Measurements from ENCODE around the gene B4GALT6.
A peak's percentile ranks its signal among the peaks of the same experiment; 100 is the strongest.

The B4GALT6 gene

DNA sequence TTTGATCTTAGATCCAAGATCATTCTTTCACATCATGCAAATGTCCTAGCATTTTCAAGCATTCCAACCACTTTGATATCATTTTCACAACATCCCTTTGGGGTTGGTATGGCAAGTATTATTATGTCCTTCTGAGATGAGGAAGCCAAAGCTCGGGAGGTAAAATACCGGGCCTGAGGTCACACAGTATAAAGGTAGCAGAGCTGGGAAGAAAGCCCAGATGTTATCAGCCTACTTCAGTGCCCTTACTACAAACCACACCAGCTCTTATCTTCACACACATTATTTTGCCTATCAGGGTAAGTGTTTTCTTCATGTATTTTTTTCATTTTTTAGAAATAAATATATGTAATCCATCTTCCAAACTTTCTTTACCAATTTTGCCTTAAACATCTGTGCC lies 4.2 kb upstream of the B4GALT6 start:
- DNase-seq (ENCODE audit: low read depth in 2 of 2) = no peak

DNA sequence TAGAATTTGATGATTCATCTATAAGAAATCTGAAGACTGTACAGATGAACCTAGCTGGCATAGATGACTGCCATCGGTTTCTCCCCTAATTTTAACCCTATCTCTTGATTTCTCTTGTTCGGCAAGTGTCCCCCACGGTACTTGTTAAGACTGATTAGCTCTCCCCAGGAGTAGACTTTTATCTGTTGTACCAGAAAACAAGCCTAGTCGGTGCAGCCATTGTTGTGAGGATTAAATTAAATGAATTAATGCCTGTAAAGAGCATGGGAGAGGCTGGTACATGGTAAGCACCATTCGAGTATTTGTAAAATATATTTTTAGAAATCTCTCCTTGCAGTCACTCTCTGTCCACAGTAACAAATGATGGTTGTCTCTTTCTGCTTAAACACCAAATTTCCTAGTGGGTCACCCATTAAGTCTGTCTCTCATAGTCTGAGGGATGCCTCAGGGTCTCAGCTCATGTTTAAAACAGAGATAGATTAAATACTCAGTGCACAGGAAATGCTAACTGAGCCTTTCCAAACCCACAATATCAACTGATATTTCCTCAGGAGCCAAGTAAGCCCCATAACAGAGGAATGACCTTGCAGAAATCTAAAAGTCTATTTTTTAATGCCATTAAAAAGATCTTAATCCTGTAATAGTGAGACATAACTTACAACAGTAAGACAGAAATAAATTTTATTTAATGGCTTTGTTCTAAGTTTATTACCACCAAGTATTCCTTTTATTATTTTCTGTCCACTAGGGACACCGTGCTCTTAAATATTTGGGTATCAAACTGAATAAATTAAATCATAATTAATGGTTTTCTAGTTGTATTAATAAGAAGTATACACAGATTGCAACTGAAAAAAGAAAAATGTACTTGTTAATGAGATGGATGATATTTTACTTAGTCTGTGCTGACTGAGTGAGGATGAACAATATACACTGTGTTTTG lies 2.9 kb upstream of the B4GALT6 start:
- no peak for DNase-seq (ENCODE audit: low read depth in 2 of 2)

DNA sequence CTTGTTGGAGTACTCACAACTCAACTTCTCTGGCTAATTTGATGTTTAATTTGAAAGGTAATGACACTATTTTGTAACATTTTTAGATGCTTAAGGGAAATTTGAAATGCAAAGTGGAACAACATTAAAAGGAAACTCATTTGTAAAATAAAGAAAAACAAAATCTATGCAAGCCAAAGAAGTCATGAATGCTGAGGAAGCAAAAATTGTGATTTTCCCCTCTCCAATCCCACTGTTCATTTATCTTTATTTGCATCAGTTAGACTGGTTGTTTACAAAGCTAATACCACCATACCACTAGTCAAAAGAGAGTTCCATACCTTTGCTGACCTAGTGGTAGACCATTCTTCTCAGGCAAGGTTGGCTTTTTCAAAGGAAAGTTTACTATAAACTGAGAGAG lies 2.2 kb upstream of the B4GALT6 start:
- DNase-seq (ENCODE audit: low read depth in 2 of 2) = no peak

DNA sequence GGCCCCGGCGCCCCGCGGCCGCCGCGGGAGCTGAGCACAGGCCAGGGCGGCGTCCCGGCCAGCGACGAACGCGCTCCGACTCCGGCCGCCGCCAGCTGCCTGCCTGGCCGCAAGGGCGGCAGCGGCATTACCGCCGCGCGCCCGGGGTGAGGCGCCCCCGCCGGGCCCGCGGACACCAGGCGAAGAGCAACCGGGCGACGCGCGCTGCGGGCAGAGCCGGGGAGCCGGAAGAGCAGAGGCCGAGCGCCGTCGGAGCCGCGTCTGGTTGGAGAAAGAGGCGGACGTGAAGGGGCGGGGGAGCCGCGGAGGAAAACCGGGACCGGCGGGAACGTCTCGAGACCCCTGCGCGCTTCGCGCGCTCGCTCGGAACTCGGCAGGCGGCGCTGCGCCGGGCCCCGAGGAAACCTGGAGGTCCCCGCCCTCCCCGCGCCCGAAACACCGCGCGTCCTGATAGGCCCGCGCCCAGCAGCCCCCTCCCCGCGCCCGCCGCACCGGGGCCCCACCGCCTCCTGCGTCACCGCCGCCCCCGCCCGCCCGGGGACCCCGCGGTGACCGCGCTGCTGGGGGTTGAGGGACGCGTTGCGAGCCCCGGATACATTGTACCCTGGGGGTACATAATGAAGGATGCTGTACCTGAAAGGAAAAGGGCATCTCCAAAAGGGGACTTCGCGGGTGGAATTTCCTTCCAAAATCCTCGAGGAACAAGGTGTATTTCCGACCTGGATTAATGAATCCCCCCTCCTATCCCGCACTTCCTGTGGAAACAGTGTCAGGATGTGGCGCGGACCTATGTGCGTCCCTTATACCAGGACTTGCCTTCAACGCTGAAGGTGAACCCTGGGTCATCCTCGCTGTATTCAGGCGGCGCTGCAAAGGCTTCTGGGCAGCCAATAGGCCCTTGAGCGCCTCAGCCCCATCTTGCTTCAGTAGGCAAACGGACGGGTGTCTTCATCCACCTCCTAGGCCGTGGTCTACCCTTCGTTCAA lies 1.0 kb upstream of the B4GALT6 start:
- peak; percentile 30 to 55 for DNase-seq (ENCODE audit: low read depth in 2 of 2)

DNA sequence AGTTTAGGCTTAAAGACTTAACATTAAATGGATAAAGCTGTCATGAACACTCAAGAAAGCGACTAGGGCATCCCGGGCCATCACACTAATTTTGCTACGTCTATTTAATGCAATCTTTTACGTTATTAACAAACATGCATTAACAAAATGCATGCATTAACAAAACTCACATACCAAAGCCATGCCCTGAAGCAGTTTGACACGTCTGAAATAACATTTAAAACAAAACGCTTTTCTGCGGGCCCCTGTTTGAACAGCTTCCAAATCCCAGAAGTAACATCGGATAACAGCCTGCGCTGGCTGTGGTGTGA lies 458 bp downstream of the B4GALT6 start:
- DNase-seq (ENCODE audit: low read depth in 2 of 2) = no peak

DNA sequence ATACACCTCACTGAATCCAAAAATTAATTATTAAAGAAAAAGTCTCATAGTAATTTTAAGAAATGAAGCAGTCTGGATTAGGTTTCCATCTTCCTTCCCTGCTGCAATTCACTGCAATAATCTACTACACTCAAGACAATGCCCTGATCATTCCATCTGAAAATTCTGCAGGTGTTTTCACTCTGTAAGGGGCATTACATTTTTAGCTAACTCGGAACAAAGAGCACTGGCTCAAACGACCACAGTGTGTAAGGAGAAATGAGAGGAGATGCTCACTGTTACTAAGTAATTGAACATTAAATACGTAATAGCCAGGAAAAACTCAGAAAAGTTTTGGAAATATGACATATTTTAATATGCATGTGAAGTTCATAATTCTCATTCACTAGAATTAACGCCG lies 1.3 kb downstream of the B4GALT6 start:
- DNase-seq (ENCODE audit: low read depth in 2 of 2) = no peak

DNA sequence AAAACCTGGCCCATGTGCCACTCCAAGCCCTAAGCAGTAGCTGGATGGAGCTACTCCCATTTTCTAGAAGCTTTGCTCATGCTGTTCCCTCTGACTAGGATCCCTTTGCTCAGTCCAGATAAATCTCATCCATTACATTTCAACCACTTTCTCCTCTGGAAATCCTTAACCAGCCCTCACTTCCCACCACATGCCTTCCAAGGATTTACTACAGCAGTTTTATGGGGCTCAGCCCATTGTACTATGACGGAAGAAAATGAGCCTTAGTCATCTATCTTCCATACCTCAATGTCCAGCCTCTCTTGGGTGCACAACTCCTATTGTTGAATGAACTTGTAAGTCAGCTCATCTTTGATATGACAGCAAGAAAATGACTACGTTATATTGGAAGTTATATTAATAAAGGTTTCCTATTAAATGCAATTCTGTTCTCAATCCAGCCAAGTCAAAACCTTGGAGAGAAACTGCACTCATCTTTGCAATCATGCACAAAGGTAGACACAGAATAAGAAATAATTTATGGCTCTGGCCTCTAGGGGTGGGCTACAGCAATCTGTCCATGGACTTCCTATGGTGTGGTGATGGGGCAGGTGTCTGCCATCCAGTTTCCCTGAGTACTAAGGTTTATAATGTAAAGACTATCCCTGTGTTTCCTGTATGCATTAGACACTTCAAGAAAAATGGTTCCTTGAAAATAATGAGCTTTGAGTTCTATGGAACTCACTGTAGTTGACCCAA lies 3.4 kb downstream of the B4GALT6 start:
- DNase-seq (ENCODE audit: low read depth in 2 of 2) = no peak

DNA sequence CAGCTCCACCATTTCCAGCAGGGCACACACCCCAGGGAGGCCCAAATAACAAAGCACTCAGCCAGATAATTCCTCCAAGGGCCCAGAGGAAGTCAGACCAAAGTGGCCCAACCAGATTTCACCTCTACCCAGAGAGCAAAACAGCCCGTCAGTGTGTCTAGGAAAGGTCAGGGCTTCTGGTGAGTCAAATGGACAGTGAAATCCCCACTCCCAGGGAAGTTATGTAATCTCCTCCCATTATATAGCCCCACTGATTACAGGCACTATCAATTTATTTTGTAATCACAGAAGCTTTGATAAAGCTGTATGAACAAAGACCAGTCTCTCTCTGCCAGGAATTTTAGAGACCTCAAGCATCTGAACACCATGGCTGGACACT lies 4.0 kb downstream of the B4GALT6 start:
- DNase-seq (ENCODE audit: low read depth in 2 of 2) = no peak

DNA sequence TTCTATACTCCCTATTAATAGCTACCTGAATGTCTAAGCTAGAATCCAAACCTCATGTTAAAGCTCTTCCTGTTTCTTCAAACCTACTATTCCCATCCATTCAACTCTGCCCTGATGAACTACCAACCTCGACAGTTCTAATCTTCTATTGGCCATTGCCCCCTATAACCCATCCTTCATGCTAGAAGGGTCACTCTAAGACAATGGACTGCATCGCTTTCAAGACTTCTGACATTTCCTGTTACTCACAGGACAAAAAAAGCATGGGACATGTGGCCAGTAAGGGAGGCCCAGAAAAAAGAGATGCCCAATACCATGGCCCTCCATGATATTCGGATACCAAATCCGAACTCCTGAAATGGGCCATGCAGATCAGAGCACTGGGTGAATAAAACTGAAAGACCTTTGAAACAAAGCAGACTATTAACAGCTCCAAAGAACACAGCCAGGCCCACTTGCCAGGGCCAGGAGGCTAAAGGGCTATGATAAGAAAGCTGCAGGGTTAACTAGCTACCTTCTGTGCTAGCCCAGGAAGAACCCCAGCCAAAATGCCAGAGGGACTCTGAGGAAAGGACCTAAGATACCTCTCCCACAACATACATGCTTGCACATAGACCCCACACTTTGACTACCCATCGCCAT lies 4.5 kb downstream of the B4GALT6 start:
- DNase-seq (ENCODE audit: low read depth in 2 of 2) = no peak

DNA sequence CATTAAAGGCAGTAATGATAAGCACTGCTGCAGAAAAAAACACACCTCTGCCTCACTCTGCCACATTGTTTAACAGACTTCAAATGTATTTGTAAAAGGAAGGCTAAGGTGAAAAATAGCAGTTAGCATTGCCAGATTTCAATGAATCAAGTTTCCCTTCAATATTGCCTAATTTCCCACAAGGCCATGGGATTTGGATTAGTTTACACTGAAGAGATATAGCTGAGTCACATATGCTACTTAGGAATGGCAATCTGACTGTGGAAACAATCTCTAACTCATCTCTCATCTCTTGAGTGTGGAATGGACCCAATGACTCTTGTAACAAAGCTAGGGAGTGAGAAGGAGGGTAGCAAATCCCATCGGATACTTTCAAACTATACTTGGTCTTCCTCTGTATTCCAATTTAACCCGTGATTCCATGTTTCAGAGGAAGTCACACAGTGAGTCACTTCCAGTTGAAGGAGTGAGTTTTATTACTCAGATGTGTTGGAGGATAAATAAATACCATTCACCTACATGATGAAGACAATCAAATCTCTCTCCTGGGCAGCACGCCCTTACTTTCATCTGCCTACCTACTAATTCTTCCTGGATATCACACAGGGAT lies 5.1 kb downstream of the B4GALT6 start:
- no peak for DNase-seq (ENCODE audit: low read depth in 2 of 2)

DNA sequence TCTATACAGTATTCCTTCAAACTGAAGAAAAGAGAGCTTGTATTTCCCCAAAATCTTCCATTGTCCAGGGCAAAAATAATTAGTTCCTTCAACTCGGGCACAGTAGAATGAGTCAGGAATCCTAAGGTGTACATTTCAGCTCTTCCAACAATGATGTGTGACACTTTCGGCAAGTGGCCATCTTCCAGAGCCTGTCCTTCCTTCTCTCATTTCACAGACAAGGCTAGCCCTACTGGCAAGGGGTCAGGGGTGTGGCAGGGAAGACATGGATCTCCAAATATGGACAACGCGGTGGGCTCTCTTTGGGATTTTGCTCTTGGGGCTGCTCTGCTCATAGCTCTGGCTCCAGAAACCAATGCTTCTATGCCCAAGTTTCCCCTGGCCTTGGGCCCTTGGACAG lies 6.0 kb downstream of the B4GALT6 start:
- DNase-seq (ENCODE audit: low read depth in 2 of 2) = no peak

DNA sequence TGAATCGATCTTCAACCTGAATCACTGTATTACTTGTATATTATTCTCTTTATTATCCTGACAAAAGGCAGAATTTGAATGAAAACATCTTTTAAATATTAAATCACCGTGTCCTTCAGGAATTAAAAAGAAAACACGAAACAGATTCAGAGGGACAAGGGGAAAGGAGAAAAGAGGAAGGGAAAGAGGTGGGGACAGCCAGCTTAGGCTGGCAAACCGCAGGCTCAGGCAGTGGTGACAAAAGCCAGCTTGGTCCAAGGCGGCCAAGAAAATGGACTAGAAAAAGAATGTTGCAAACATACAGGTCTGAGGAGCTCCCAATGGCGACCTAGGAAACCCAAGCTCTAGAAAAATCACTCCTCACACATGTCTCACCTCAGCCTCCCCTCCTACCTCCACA lies 6.8 kb downstream of the B4GALT6 start:
- DNase-seq (ENCODE audit: low read depth in 2 of 2) = no peak

DNA sequence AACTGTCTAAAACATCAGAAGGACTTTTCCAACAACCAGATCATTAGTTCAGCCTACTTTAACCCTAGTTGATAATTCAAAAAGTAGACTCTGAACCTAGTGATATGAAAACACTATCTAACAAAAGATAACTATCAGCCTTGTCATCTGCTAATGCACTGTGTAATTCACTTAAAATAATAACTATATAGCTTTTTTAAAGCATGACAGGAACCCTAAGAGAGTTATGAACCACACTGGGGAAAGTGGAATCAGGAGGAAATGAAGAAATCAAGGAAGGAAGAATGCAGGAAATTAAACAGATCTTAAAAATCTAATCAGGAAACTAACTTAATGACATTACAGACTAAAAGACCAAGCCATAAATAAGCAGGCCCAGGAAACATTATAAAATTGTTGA lies 9.0 kb downstream of the B4GALT6 start:
- DNase-seq (ENCODE audit: low read depth in 2 of 2) = no peak

DNA sequence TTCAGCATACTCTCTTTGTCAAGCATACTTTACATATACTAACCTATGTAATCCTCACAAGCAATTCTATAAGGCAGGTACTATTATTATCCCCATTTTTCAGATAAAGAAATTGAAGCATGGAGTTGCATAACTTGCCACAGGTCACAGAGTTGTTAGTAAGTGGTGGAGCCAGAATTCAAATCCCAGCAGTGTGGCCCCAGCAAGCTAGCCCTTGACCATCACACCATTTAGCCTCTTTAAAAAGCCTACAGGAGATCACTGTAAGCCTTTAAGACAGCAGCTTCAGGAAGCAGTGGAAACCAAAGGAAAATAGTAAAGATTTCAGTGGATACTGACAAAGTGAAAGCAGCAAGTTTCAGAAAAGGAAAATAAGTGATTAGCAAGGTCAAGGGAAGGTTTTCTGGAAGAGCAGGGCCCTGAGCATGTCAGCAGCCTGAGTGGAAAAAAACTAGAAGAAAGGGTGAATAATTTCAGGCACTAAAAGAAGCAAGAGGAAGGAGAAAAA lies 11.7 kb downstream of the B4GALT6 start:
- no peak for DNase-seq (ENCODE audit: low read depth in 2 of 2)

DNA sequence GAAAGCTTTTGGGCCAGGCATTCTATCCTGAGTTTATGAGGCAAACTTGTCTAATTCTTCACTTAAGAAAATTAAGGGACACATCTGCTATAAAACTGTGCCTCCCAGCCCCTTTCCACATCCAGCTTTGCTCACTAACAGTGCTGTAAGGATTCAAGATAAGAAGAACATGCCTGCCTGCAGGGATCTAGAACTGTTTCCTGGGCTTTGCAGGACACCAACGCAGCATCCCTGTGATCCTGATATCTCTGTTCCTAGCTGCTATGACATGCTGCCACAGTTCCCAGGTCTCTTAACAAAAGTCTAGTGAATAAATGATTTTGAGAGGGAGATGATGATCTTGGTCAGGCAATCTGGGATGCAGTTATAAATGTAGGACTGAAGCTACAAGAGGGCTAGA lies 12.4 kb downstream of the B4GALT6 start:
- DNase-seq (ENCODE audit: low read depth in 2 of 2) = no peak

DNA sequence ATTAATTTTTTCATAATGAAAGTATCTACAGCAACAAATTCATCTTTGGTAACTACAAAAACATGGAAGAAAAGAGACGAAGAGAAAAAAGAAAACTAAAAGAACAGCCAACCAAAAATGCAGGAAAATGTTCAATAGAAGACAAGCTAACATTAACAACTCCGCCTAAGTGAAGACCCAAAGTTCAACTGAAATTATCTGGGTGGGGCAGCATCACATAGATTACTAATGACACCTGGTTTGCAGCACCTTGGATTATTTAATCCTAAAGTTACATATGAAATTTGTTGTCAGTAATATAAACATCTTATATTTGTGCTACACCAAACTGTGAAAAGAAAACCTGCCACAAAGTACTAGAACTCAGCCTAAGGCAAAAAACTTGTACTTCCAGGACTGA lies 14.8 kb downstream of the B4GALT6 start:
- DNase-seq (ENCODE audit: low read depth in 2 of 2) = no peak

DNA sequence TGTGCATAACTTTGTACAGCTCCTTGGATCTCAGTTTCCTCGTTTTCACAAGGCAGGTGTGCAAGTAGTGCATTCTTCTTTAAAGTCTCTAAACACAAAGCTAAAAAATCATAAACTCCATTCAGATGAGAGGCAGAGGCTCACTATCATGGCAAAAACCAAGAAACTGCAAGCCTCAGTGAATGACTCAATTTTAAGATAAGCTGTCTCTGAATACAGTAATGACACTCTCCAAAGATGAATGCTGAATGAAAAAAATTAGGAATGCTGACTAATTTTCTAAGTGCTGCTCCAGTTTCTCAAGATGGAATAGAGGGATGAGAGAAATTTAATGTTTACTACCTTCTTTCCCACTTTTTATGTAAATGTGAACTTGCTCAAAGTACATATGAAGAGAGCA lies 17.2 kb downstream of the B4GALT6 start:
- DNase-seq (ENCODE audit: low read depth in 2 of 2) = no peak

DNA sequence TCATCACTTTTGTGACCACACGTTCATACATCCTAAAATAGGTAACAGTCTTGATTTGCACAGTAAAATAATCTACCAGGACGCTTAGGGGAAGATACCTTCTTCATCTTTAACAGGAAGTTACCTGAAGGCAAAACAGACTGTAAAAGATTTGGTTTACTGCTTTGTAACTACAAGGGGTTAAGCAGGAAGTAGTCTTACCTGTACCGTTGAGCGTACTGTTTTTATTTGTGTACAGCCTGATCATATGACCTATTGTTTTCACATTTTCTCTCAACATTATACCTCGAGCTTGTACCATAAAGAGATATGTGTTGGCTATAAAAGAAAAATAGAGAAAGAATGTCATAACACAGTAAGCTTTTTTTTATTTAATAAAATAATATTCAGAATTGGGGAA lies 18.3 kb downstream of the B4GALT6 start:
- no peak for DNase-seq (ENCODE audit: low read depth in 2 of 2)

DNA sequence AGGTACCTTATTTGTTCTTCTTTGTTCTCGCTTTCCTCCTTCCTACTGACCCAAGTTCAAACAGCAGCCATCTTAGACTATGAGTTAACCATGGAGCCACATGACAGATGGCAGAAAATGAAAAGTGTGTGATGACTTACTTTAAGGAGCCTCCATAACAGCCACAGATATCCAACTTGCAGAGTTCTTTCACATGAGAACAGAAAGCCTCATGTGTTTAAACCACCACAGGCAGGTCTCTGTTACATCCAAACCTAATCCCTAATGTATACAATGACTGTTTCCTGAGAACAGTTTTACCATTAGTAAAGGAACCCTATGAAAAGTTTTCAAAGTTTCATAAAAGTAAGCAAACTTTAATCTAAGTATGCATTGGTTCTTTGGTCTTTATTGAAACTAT lies 20.3 kb downstream of the B4GALT6 start:
- no peak for DNase-seq (ENCODE audit: low read depth in 2 of 2)

DNA sequence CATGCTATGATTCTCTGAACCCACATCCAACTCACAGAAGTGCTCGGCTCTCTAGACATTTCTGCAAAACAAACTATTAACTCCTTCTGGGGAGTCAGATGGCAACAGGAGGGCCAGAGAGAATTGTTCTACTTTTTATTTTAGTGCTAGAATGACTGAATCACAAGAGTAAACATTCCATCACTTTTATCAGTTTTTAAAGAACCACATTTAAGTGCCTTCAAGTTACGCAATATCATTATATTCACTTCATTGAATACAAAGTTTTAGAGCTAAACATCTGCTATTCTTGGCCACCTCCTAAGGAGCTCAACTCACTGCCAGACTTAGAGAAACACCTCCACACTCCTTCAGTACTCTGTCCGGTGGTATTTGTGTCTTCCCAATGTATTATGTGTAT lies 22.4 kb downstream of the B4GALT6 start:
- no peak for DNase-seq (ENCODE audit: low read depth in 2 of 2)

DNA sequence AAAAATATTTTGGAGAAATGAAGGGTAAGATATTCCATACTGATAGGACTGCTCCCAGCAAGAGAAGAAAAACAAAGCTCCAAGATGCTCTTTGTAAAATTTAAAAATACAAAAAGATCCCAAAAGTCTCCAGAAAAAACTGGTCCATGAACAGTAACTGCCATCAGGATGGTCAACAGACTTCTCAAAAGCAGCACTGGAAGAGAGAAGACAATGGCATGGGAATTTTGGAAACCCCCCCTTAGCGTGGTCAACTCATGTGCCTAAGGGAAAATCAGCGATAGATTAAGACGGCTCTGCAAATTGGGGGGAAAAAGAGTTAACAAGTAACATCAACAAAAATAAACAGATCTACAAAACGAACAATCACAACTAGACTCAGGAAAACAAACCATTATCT lies 23.6 kb downstream of the B4GALT6 start:
- DNase-seq (ENCODE audit: low read depth in 2 of 2) = no peak
